NCI-H2029 (cell line): ENCODE data around the gene MSTN.
"Not testable (repeated sequence)": the region's sequence is repeated elsewhere in the genome, so short reads cannot be mapped to it uniquely, and the experiment has no call there.

ENCODE experiments used
- DNase-seq: peaks from one replicate; lab custom pipeline; 2025; lab: John Stamatoyannopoulos, UW

MSTN gene

DNA sequence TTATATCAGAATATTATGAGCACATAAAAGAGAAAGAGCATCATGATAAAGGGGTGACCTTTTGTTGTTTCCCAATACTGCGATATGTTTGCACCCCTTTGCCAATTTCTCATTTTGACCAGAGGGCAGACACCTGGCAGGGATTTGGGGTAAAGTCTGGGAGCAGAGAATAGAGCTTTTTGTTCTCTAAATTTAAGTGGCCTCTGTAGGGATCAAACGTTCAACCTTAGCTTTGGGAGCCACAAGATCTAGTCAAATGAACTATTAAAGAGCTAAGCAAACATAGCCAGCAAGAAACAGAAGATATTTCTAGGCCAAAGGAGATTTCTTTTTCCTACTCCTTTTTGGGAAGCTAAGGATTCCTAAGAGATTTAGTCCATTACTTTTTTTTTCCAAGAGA, 1.1 kb upstream of the MSTN start:
- DNase-seq = no peak

DNA sequence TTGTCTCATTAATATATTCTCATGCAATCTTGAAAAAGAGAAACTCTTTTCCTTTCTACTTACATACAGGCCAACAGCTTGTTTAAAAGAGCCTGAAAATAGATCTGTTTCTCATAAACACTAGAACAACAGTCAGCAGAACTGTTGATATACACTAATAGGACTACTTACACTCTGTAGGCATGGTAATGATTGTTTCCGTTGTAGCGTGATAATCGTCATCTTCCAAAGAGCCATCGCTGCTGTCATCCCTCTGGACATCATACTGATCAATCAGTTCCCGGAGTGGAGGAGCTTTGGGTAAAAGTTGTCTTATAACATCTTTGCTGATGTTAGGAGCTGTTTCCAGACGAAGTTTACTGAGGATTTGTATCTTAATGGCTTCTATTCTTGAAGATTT, 476 bp downstream of the MSTN start:
- no peak for DNase-seq

DNA sequence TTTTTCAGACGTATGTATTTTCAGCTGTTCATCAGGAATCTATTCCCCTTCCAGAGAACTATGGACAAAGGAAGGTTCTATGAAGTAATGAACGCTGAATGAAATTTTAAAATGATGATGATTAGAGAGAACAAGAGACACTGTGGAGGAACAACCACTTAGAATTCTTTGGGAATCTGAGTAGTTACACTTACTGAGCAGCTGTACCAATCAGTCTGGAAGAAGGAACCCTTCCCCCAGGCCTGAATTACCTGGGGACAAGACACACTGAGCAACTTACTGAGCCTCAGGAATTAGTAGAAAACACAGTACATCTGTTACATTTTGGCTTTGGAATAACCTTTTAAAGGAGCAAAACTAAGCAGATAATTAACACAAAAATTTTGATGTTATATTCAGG, 1.9 kb downstream of the MSTN start:
- DNase-seq = no peak

DNA sequence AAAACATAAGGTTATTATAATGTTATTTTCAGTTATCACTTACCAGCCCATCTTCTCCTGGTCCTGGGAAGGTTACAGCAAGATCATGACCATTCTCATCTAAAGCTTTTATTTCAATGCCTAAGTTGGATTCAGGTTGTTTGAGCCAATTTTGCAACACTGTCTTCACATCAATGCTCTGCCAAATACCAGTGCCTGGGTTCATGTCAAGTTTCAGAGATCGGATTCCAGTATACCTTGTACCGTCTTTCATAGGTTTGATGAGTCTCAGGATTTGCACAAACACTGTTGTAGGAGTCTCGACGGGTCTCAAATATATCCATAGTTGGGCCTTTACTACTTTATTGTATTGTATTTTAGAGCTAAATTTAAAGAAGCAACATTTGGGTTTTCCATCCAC, 2.5 kb downstream of the MSTN start:
- DNase-seq = no peak

DNA sequence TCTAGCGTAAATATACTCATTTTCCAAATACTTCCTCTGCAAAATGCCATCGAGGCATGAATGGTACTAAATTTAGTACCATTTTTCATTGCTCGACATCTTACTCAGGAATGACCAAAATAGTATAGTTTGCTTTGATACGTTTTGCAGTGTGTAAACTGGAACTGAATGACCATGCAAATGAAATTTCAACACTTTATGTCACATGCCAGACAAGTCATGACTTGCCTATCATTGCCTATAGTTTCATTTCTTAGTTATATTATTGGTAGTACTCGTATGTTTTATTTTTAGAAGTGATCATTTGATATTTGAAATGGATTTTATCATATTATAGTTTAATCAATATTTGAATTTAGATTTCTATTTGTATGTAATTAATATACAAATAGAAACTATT, 9.1 kb downstream of the MSTN start:
- no peak for DNase-seq

DNA sequence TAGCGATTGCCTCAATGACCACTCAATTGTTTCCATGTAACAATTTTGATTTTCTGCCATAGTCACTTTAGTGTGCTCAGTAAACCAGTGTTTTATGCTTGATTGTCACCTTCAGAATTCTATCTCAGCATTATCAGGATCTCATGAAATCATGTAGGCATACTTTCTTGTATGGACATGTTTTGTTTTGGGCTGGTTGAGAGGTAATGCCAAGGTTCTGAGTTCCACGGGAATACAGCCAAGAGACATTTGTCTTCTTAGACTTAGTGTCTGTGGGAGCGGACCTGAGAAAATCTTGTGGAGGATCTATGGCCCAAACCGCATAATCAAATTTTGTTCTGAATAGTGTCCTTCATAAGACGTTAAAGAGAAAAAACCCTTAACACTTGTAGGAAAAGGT, 10.2 kb downstream of the MSTN start:
- no peak for DNase-seq

DNA sequence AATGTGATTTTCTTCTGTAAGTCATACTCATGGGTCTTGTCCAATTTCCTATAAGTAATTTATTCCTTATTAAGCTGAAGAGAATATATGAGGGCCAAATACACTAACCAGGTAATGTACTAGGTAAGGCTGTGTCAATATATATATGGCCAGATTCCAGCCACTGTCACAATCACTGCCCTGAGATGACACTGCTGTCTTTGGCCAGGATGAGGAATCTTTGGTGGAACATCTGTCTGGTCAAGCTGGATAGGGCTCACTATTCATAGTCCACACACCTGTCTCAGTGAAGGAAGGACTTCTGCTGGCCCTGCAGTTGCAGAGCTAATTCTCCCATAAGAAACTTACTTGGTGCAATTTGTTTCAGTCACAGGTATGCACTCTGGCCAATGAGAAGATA, 11.3 kb downstream of the MSTN start:
- DNase-seq = no peak

DNA sequence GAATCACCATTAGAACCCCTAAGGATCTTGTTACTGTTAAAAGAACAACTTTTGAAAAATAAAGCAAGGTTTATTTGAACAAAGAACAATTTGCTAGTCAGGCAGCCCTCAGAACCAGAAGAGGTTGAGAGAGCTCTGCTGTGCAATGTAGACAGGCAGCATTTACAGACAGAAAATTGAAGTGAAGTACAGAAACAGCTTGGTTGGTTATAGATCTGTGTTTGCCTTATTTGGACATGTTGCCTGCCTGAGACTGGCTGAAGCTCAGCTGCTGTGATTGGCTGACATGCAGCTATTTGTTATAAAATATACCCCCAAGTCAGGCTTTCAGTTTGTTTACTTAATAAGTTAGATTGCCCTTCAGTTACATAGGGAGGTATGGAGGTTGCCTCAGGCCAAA, 12.5 kb downstream of the MSTN start:
- peak; percentile 3 for DNase-seq

DNA sequence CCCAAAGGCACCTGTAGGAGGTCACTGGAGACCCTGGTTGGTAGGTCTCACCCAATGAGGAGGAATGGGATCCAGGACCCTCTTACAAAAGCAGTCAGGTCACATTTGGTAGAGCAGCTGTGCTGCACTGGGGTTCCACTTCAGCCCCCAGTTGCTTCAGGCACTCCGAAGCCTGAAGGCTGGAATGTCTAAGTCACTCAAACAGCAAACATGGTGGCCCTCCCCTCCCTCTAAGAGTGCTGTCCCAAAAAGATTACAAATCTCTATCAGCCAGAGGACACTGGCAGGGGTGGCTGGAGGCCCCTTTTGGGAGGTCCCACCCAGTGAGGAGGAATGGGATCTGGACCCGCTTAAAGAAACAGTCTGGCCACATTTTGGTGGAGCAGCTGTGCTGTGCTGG, 17.7 kb downstream of the MSTN start:
- no peak for DNase-seq

DNA sequence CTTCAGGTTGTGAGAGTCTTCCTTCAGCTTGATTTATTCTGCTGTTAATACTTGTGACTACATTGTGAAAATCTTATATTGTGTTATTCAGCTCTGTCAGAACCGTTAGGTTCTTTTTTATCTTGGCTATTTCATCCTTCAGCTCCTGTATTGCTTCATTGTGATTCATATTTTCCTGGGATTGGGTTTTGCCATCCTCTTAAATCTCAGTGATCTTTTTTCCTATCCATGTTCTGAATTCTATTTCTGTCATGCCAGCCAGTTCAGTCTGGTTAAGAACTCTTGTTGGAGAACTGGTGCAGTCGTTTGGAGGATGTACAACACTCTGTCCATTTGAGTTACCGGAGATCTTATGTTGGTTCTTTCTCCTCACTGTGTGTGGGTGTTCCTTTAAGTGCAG, 19.1 kb downstream of the MSTN start:
- DNase-seq = no peak

DNA sequence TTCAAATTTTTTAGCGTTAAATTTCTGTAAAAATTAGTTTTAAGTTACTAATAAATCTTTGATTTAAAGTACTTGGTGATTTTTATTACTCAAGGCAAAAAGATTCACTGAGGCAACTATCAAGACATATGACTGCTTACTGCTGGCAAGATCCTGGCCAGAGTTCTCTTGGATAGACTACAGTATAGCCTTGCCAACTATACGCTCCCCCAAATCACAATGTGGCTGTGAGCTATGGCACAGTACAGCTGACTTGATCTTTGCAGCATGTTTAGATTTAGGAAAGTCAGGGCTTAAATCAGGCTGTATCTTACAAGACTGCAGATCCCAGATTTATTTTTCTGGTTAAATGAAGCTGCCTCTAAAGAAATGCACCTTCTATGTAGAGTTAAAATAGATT, 26.5 kb downstream of the MSTN start:
- DNase-seq = no peak

DNA sequence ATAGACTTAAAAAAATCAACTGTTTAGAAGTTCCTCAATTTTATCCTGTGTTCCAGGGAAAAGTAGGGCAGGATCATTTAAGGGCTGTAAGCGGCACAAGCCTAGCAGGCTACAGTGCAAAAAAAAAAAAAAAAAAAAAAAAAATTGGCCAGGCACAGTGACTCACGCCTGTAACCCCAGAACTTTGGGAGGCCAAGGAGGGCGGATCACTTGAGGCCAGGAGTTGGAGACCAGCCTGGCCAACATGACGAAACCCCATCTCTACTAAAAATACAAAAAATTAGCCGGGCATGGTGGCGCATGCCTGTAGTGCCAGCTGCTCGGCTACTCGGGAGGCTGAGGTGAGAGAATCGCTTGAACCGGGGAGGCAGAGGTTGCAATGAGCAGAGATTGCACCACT, 28.1 kb downstream of the MSTN start:
- not testable (repeated sequence) for DNase-seq

DNA sequence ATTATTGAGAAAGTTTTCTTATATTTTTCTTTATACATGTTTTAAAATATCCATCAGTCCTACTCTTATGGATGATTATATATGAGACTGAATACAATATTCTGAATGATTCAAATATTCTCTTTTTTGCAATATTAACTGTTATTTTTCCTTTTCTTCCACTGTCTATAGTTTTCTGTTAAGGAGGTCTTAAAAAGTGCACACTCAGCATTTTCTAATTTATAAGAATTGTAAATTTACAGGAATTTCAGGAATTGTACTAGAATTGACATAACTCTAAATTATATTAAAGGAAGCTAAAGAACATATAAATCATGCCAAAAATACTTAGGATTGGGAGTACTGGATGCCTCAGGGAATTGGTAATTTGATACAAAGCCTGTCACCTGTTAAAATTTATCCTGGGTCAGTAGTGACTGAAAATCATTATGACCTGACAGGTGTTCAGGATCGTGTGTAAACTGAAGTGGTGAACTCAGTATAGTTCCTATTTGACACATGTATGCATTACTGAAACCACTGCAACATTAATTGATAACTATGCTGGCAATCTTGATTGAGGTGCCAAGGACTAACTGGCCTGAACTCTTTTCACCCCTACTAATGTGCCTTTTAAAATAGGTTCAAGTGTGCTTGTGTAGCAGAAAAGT, 30.4 kb downstream of the MSTN start:
- DNase-seq = no peak

DNA sequence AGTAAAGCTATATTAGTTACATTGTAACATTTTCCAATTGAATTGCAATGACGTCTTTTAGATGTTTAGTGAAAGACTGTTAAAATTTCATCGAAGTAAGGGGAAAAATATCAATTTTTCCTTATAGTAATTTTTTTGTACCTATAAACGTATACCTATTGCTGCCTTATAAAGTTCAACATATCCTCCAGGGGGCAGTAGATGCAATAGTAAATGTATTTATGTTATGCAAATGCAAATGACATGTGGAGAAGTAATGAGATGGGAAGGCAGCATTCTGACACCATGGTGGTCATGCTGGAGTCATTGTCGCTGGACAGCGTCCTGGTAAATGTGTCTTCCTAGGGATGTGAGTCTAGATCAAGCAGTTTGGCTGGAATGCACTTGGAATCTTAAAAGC, 38.7 kb downstream of the MSTN start:
- DNase-seq = peak; percentile 34

DNA sequence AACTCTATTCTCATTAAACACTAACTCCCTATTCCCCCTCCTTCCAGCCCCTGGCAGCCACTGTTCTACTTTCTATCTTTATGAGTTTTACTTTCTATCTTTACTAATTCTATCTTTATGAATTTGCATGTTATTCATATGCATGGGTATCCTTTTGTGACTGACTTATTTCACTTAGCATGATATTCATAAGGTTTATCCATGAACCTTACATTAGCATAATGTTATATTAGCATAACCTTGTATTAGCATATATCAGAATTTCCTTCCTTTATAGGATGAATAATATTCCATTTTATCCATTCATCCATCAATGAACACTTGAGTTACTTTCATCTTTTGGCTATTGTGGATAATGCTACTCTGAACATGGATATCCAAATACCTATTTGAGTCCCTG, 41.8 kb downstream of the MSTN start:
- DNase-seq = no peak

DNA sequence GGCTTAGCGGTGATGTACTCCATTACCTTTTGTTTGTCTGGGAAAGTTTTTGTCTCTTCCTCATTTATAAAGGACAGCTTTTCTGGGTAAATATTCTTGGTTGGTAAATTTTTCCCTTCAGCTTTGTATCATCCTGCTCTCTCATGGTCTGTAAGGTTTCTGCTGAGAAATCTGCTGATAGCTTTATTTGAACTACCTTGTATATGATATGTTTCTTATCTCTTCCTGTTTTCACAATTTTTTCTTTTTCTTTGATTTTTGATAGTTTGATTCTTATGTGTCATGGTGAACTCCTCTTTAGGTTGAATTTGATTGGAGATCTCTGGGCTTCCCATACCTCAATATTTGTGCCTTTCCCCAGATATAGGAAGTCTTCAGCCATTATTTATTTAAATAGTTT, 44.7 kb downstream of the MSTN start:
- no peak for DNase-seq

DNA sequence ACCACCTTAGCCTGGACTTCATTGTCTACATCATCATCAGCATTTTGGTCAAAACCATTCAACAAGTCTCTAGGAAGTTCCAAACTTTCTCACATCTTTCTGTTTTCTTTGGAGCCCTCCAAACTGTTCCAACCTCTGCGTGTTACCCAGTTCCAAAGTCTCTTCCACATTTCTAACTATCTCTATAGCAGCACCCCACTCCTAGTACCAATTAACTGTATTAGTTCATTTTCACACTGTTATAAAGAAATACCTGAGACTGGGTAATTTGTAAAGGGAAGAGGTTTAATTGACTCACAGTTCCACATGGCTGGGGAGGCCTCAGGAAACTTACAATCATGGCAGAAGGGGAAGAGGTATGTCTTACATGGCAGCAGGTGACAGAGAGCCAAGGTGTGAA, 46.6 kb downstream of the MSTN start:
- DNase-seq = not testable (repeated sequence)
